H1 (cell line): Measurements from ENCODE around the gene PHAX. TPM values are rescaled to one million over a fixed set of nuclear protein-coding genes. Genes with fewer than 3 reads are reported as not detected.

Source experiments
- CTCF ChIA-PET: fragments of 300-600 bp; sonication (Branson Sonifier 250); formaldehyde crosslinking; loops from one replicate; lab custom pipeline; 2021; ENCODE audit not compliant: partially characterized antibody; lab: Charles Lee
- POLR2A ChIA-PET: fragments of 300-600 bp; sonication (Branson Sonifier 250); formaldehyde crosslinking; loops from one replicate; lab custom pipeline; 2021; ENCODE audit warnings: inconsistent platforms; ENCODE audit not compliant: partially characterized antibody; lab: Charles Lee
- DNase-seq, 2 experiments: peaks; one replicate each; pipeline versions ENCODE4 v3.0.0 to v3.0.0-alpha.2; 2010 to 2022; ENCODE audit warnings: low spot score in 2 of 2, low read depth in 1 of 2, mixed read lengths in 1 of 2
- FAIRE-seq: peaks from 2 replicates; lab custom pipeline; 2011; peaks lifted over from hg19 to GRCh38; lab: Jason Lieb, UNC
- H2AFZ ChIP-seq: 2 replicates; pipeline ENCODE4 v1.8.1; 2012; ENCODE audit warnings: low read length, inconsistent platforms
- H2AK5ac ChIP-seq: 2 replicates; pipeline ENCODE4 v1.6.1; 2013; ENCODE audit warnings: low read depth, low read length
- H2BK120ac ChIP-seq: replicated peaks from 2 replicates; pipeline ENCODE3; 2013; ENCODE audit warnings: low read depth, low read length, inconsistent platforms
- H2BK12ac ChIP-seq: 2 replicates; pipeline ENCODE4 v1.6.1; 2013; ENCODE audit warnings: low read depth, low read length
- H2BK15ac ChIP-seq: 2 replicates; pipeline ENCODE4 v1.6.1; 2013; ENCODE audit warnings: low read length
- H2BK20ac ChIP-seq: 2 replicates; pipeline ENCODE4 v1.6.1; 2013; ENCODE audit warnings: low read length
- H2BK5ac ChIP-seq: 2 replicates; pipeline ENCODE4 v1.6.1; 2013; ENCODE audit warnings: low read depth, low read length
- H3K14ac ChIP-seq: 2 replicates; pipeline ENCODE4 v1.6.1; 2013; ENCODE audit warnings: inconsistent platforms; ENCODE audit not compliant: insufficient read length
- H3K18ac ChIP-seq: 2 replicates; pipeline ENCODE4 v1.6.1; 2013; ENCODE audit warnings: low read length; ENCODE audit errors: extremely low read depth
- H3K23ac ChIP-seq: 2 replicates; pipeline ENCODE4 v1.6.1; 2013; ENCODE audit warnings: inconsistent platforms; ENCODE audit not compliant: insufficient read length
- H3K23me2 ChIP-seq: 2 replicates; pipeline ENCODE4 v1.6.1; 2013; ENCODE audit warnings: low read depth, low read length
- H3K27ac ChIP-seq: 2 replicates; pipeline ENCODE4 v1.6.1; 2011; ENCODE audit warnings: low read depth, low read length, inconsistent platforms
- H3K27me3 ChIP-seq, 4 experiments: replicated peaks in 1 of 4; 1 replicate in 1 of 4; 2 replicates in 3 of 4; pipeline versions ENCODE4 v1.6.1 to v1.8.1; 2011 to 2013; ENCODE audit warnings: low read length in 3 of 4, mild to moderate bottlenecking in 3 of 4, inconsistent platforms in 2 of 4, mixed read lengths in 2 of 4, moderate library complexity in 1 of 4; ENCODE audit not compliant: control insufficient read depth in 3 of 4, insufficient read depth in 3 of 4; ENCODE audit errors: extremely low read depth in 1 of 4
- H3K36me3 ChIP-seq, 4 experiments: 2 replicates each; pipeline versions ENCODE4 v1.6.1 to v1.8.1; 2011 to 2013; ENCODE audit warnings: mild to moderate bottlenecking in 4 of 4, low read length in 3 of 4, moderate library complexity in 2 of 4, control low read depth in 1 of 4, inconsistent platforms in 1 of 4; ENCODE audit not compliant: insufficient read depth in 4 of 4, control insufficient read depth in 2 of 4
- H3K4ac ChIP-seq: replicated peaks from 2 replicates; pipeline ENCODE3; 2013; ENCODE audit warnings: low read length, low read depth, mixed read lengths, inconsistent platforms; ENCODE audit not compliant: insufficient read length
- H3K4me1 ChIP-seq, 4 experiments: replicated peaks in 1 of 4; 1 replicate in 1 of 4; 2 replicates in 3 of 4; pipeline versions ENCODE4 v1.6.1 to v1.8.1; 2011 to 2013; ENCODE audit warnings: low read length in 3 of 4, inconsistent platforms in 2 of 4, mixed read lengths in 1 of 4; ENCODE audit not compliant: insufficient read depth in 4 of 4, control insufficient read depth in 3 of 4
- H3K4me2 ChIP-seq, 2 experiments: 2 replicates each; pipeline versions ENCODE4 v1.6.1 to v1.8.1; 2011 to 2013; ENCODE audit warnings: low read depth in 2 of 2, low read length in 2 of 2, control low read depth in 1 of 2, inconsistent platforms in 1 of 2, mild to moderate bottlenecking in 1 of 2; ENCODE audit not compliant: insufficient read depth in 1 of 2
- H3K4me3 ChIP-seq, 4 experiments: fragments of 200-600, 300-600 bp in 1 of 4; sonication (generic), shearing (Covaris generic), sonication (Bioruptor Twin) in 1 of 4; 2 replicates each; pipeline versions ENCODE4 v1.5.1 to v1.8.1; 2011 to 2016; ENCODE audit warnings: low read length in 4 of 4, low read depth in 3 of 4, control low read depth in 2 of 4, inconsistent platforms in 2 of 4, mild to moderate bottlenecking in 2 of 4, mixed read lengths in 1 of 4, moderate library complexity in 1 of 4; ENCODE audit not compliant: insufficient read depth in 2 of 4; ENCODE audit errors: extremely low read depth in 1 of 4
- H3K56ac ChIP-seq: replicated peaks from 2 replicates; pipeline ENCODE3; 2013; ENCODE audit warnings: low read depth, mild to moderate bottlenecking, mixed read lengths, low read length, inconsistent platforms; ENCODE audit not compliant: insufficient read length
- H3K79me1 ChIP-seq: 2 replicates; pipeline ENCODE4 v1.6.1; 2013; ENCODE audit warnings: low read depth, low read length, control low read depth
- H3K79me2 ChIP-seq, 2 experiments: 2 replicates each; pipeline versions ENCODE4 v1.6.1 to v1.8.1; 2012 to 2013; ENCODE audit warnings: low read length in 2 of 2, mild to moderate bottlenecking in 2 of 2, inconsistent platforms in 1 of 2; ENCODE audit not compliant: insufficient read depth in 2 of 2, control insufficient read depth in 1 of 2
- H3K9ac ChIP-seq, 4 experiments: replicated peaks in 1 of 4; 1 replicate in 1 of 4; 2 replicates in 3 of 4; pipeline versions ENCODE4 v1.6.1 to v1.8.1; 2011 to 2013; ENCODE audit warnings: low read depth in 3 of 4, low read length in 3 of 4, control low read depth in 2 of 4, mild to moderate bottlenecking in 2 of 4, moderate library complexity in 2 of 4, inconsistent platforms in 1 of 4; ENCODE audit errors: extremely low read depth in 1 of 4
- H3K9me3 ChIP-seq, 2 experiments: 2 replicates each; pipeline versions ENCODE4 v1.6.1 to v1.8.1; 2012 to 2013; ENCODE audit warnings: mild to moderate bottlenecking in 2 of 2, moderate library complexity in 2 of 2, control low read depth in 1 of 2, inconsistent platforms in 1 of 2, low read depth in 1 of 2, low read length in 1 of 2, mixed read lengths in 1 of 2; ENCODE audit not compliant: insufficient read depth in 2 of 2
- H4K20me1 ChIP-seq, 2 experiments: replicated peaks in 1 of 2; 2 replicates each; pipeline versions ENCODE3 to v1.8.1; 2011 to 2013; ENCODE audit warnings: inconsistent platforms in 2 of 2, low read length in 2 of 2, mild to moderate bottlenecking in 1 of 2; ENCODE audit not compliant: insufficient read depth in 2 of 2, control insufficient read depth in 1 of 2
- H4K5ac ChIP-seq: 2 replicates; pipeline ENCODE4 v1.6.1; 2013; ENCODE audit warnings: low read length, low read depth, mixed read lengths, inconsistent platforms; ENCODE audit not compliant: insufficient read length
- H4K8ac ChIP-seq: 2 replicates; pipeline ENCODE4 v1.8.0; 2013; ENCODE audit warnings: mild to moderate bottlenecking, moderate library complexity, low read length, inconsistent platforms; ENCODE audit not compliant: insufficient read depth; ENCODE audit errors: extremely low read depth
- H4K91ac ChIP-seq: replicated peaks from 2 replicates; pipeline ENCODE3; 2013; ENCODE audit warnings: low read length, mixed read lengths, inconsistent platforms; ENCODE audit not compliant: insufficient read length
- CBX5 ChIP-seq: fragments of 300-800, 300-1000 bp; sonication (generic); IDR thresholded peaks from 2 replicates; pipeline ENCODE4 v1.7.1; 2016; ENCODE audit warnings: antibody characterized with exemption, low read length, low read depth
- CREB1 ChIP-seq: IDR thresholded peaks from 2 replicates; pipeline ENCODE4 v1.6.1; 2012; ENCODE audit warnings: inconsistent platforms
- EP300 ChIP-seq, 2 experiments: IDR thresholded peaks; 1 replicate in 1 of 2; 2 replicates in 1 of 2; pipeline ENCODE4 v1.6.1; 2011 to 2012; ENCODE audit warnings: low read depth in 2 of 2, low read length in 2 of 2, mild to moderate bottlenecking in 2 of 2, borderline replicate concordance in 1 of 2, inconsistent platforms in 1 of 2, moderate library complexity in 1 of 2
- GTF2F1 ChIP-seq: IDR thresholded peaks from 2 replicates; pipeline ENCODE4 v1.6.1; 2012; ENCODE audit warnings: low read depth, low read length, improper control_type of control experiment, borderline replicate concordance
- KDM4A ChIP-seq: IDR thresholded peaks from one replicate; pipeline ENCODE4 v1.7.1; 2012; ENCODE audit warnings: low read depth, mild to moderate bottlenecking, moderate library complexity, low read length, inconsistent platforms; ENCODE audit not compliant: severe bottlenecking
- NRF1 ChIP-seq: IDR thresholded peaks from 2 replicates; pipeline ENCODE4 v1.6.1; 2011; ENCODE audit warnings: mild to moderate bottlenecking, low read depth, low read length, improper control_type of control experiment
- POLR2A ChIP-seq, 2 experiments: IDR thresholded peaks; 1 replicate in 1 of 2; 2 replicates in 1 of 2; pipeline ENCODE4 v1.6.1; 2011; ENCODE audit warnings: low read depth in 2 of 2, low read length in 2 of 2, mild to moderate bottlenecking in 2 of 2; ENCODE audit errors: control extremely low read depth in 1 of 2
- POLR2AphosphoS5 ChIP-seq: IDR thresholded peaks from 2 replicates; pipeline ENCODE4 v1.6.1; 2011; ENCODE audit warnings: low read depth, low read length
- RAD21 ChIP-seq, 2 experiments: IDR thresholded peaks in 1 of 2; conservative IDR thresholded peaks in 1 of 2; 2 replicates each; pipeline ENCODE4 v1.6.1; 2011; ENCODE audit warnings: low read depth in 2 of 2, low read length in 2 of 2, improper control_type of control experiment in 1 of 2, inconsistent platforms in 1 of 2, mild to moderate bottlenecking in 1 of 2, moderate library complexity in 1 of 2
- RFX5 ChIP-seq: IDR thresholded peaks from 2 replicates; pipeline ENCODE4 v1.6.1; 2011; ENCODE audit warnings: low read depth, low read length, improper control_type of control experiment, borderline replicate concordance
- SAP30 ChIP-seq: fragments of 300-600 bp; sonication (generic); IDR thresholded peaks from 2 replicates; pipeline ENCODE4 v1.7.1; 2012; ENCODE audit warnings: low read length, moderate library complexity, mild to moderate bottlenecking, inconsistent platforms; ENCODE audit not compliant: insufficient read depth, insufficient replicate concordance
- SIX5 ChIP-seq: IDR thresholded peaks from 2 replicates; pipeline ENCODE4 v1.6.1; 2011; ENCODE audit warnings: mild to moderate bottlenecking, low read depth, low read length
- TEAD4 ChIP-seq: IDR thresholded peaks from 2 replicates; pipeline ENCODE4 v1.6.1; 2012; ENCODE audit warnings: low read depth, low read length, inconsistent platforms, mixed read lengths
- ZNF274 ChIP-seq: IDR thresholded peaks from 2 replicates; pipeline ENCODE4 v1.7.0; 2012; ENCODE audit warnings: low read length, borderline replicate concordance; ENCODE audit errors: extremely low read depth
- WGBS, 2 experiments: shearing (Covaris generic) in 1 of 2; methylation state at CpG; one replicate each; pipeline versions ENCODE4 v1.1.6 to v1.1.7; 2013 to 2015; ENCODE audit warnings: low lambda C conversion rate in 2 of 2, mixed read lengths in 2 of 2, inconsistent platforms in 1 of 2, low coverage in 1 of 2, missing lambda C conversion rate in 1 of 2; ENCODE audit not compliant: insufficient replicate concordance in 2 of 2, insufficient coverage in 1 of 2, insufficient read length in 1 of 2; ENCODE audit errors: extremely low coverage in 1 of 2, missing lambda C conversion rate in 1 of 2; 5-methylcytosine and 5-hydroxymethylcytosine counted together
- polyA plus RNA-seq, 7 experiments: library from polyadenylated mRNA; depleted of rRNA in 3 of 7; stranded (reverse) in 5 of 7; unstranded in 2 of 7; fragments of >200 nt in 5 of 7; fragments of 200-250 nt in 2 of 7; gene quantifications; 1 replicate in 5 of 7; 2 replicates in 1 of 7; 4 replicates in 1 of 7; pipeline versions ENCODE4 v1.2.1 to v1.2.3, GENCODE V29; 2011 to 2013; ENCODE audit warnings: missing spikeins in 2 of 7, mixed read lengths in 2 of 7
- total RNA-seq: library from RNA; stranded (reverse); fragmentation: NEBNext Ultra II Directional; extraction: Animal tissue kit (Norgen Biotek cat#: 25700); gene quantifications from 2 replicates; pipeline ENCODE4 v1.2.1, GENCODE V29; 2021

Gene PHAX
- total and polyA plus RNA-seq, 2 of the 8 experiments (the other 6 are each of a cell fraction or from before 2014, with no cell fraction given): 32.1 to 59.5 TPM

- Histone ChIP-seq H2BK15ac (peak overlapping the region; percentile 24; the same call in 1 of the 2 replicates), H3K23ac (no peak overlapping the region), H2AFZ (no peak overlapping the region; the same call in 1 of the 2 replicates), H3K56ac (no peak overlapping the region), H3K4me2 (no peak overlapping the region), H3K27me3 (no peaks in the 10 kb centered on the region), H4K8ac (no peak overlapping the region), H4K20me1 (no peaks in the 10 kb centered on the region), H3K79me2 (no peaks in the 10 kb centered on the region), H2AK5ac (no peak overlapping the region), H3K4me1 (peaks cover 6 to 22% (median 10%) of the 10 kb centered on the region in 4 experiments; a peak in 6 of 7 replicates), H3K4ac (no peak overlapping the region), H2BK12ac (0 out of 2 replicates have a peak overlapping the region, but pooled peaks have one; percentile 68), H4K91ac (peak overlapping the region; percentile 25), H4K5ac (no peak overlapping the region), H3K4me3 (no peak overlapping the region), H2BK120ac (peak overlapping the region; percentile 29), H3K23me2 (no peaks in the 10 kb centered on the region), H3K9ac (no peak overlapping the region), H3K27ac (no peak overlapping the region), H2BK5ac (peak overlapping the region; percentile 82; the same call in 1 of the 2 replicates), H3K18ac (peak overlapping the region; percentile 10; the same call in 1 of the 2 replicates), H2BK20ac (peak overlapping the region; percentile 95; the same call in 1 of the 2 replicates), H3K79me1 (no peaks in the 10 kb centered on the region; the same call in 1 of the 2 replicates), H3K14ac (no peak overlapping the region), H3K9me3 (no peaks in the 10 kb centered on the region), H3K36me3 (no peaks in the 10 kb centered on the region)
- ChIA-PET CTCF (interaction anchor here (0.6 to 11.4 kb wide), 9 partner anchors 13 to 183 kb away, joined by 3 to 251 read pairs (median 5); partner anchors contain the start of gene LMNB1), POLR2A (interaction anchor here (0.6 to 10.8 kb wide), 5 partner anchors 8 to 239 kb away, joined by 3 to 146 read pairs (median 3); partner anchors contain the start of gene LMNB1)
- WGBS, 2 experiments: 90% methylated on average over 11 of the region's 11 CpGs; no CpG with 5 or more reads in 1 of the 2 experiments
- DNase-seq (no peak), FAIRE-seq (no peak)
- TF ChIP-seq EP300 (IDR thresholded peaks at IDR 0.05; ENCODE audit: borderline replicate concordance in 1 of 2, low read depth in 2 of 2, low read length in 2 of 2) (no peak), NRF1 (no peak), TEAD4 (no peak), POLR2AphosphoS5 (no peak), KDM4A (no peak), POLR2A (IDR thresholded peaks at IDR 0.05; ENCODE audit: control extremely low read depth in 1 of 2, low read depth in 2 of 2, low read length in 2 of 2) (no peak), ZNF274 (no peak), CREB1 (no peak), RAD21 (IDR thresholded peaks at IDR 0.05 in 1 of 2, conservative IDR thresholded peaks at IDR 0.05 in 1 of 2; ENCODE audit: low read depth in 2 of 2, low read length in 2 of 2) (no peak), SIX5 (no peak), GTF2F1 (no peak), RFX5 (no peak), CBX5 (no peak), SAP30 (no peak)
Measured at GRCh38 chr5:126673477-126673876, 72.7 kb downstream of the PHAX start.
